ENCODE measurements around the gene HIVEP3. TPM values are rescaled to one million over a fixed set of nuclear protein-coding genes. Genes with fewer than 3 reads are reported as not detected.

HIVEP3 gene
- total RNA-seq, 5 donors from 2014 or later (not counting 1 experiment from before 2014, with no cell fraction given): 7.0 to 15.3 (median 8.8) TPM

- 79% methylated on average over 5 of the region's 6 CpGs for WGBS (ENCODE audit: insufficient coverage)
- no peaks in the 10 kb centered on the region for H3K9me3 Mint-ChIP-seq
- H3K36me3 Mint-ChIP-seq: peaks cover 8% of the 10 kb centered on the region
- no peaks in the 10 kb centered on the region for H3K27me3 ChIP-seq (replicated peaks in 1 of 2; ENCODE audit: control insufficient read depth in 2 of 2, extremely low read depth in 1 of 2, insufficient read depth in 2 of 2, low read length in 1 of 2)
- H3K9me3 ChIP-seq: no peaks in the 10 kb centered on the region
- no peak overlapping the region for H3K27ac Mint-ChIP-seq
- no peak overlapping the region for H3K4me3 Mint-ChIP-seq
- H3K4me1 ChIP-seq (ENCODE audit: control insufficient read depth in 1 of 2, extremely low read depth in 1 of 2, insufficient read depth in 2 of 2, low read length in 2 of 2): peaks cover 0 to 3% of the 10 kb centered on the region in 2 experiments
- no peaks in the 10 kb centered on the region for H3K27me3 Mint-ChIP-seq
- ATAC-seq (replicated peaks in 1 of 4) (no peak), DNase-seq (no peak)
- no peak overlapping the region for H3K27ac ChIP-seq (ENCODE audit: low read length)
- no peaks in the 10 kb centered on the region for H3K36me3 ChIP-seq (ENCODE audit: control insufficient read depth in 2 of 2, extremely low read depth in 1 of 2, insufficient read depth in 1 of 2, low read length in 1 of 2)
- no peak overlapping the region for H3K4me3 ChIP-seq (ENCODE audit: control insufficient read depth in 1 of 2, extremely low read depth in 1 of 2, low read length in 1 of 2)
- ChIA-PET POLR2A (no interaction called here), CTCF (no interaction called here)
- H3K4me1 Mint-ChIP-seq: peaks cover 6 to 8% (median 7%) of the 10 kb centered on the region in 3 donors
Observed at GRCh38 chr1:41838266-41838665, 80.5 kb downstream of the HIVEP3 start.

GRCh38 chr1:41837691-41838090 is 81.0 kb downstream of the HIVEP3 start:
- H3K4me1 Mint-ChIP-seq: peaks cover 6 to 8% (median 7%) of the 10 kb centered on the region in 3 donors
- Histone ChIP-seq H3K4me3 (ENCODE audit: control insufficient read depth in 1 of 2, extremely low read depth in 1 of 2, low read length in 1 of 2) (no peak overlapping the region), H3K36me3 (ENCODE audit: control insufficient read depth in 2 of 2, extremely low read depth in 1 of 2, insufficient read depth in 1 of 2, low read length in 1 of 2) (no peaks in the 10 kb centered on the region), H3K4me1 (ENCODE audit: control insufficient read depth in 1 of 2, extremely low read depth in 1 of 2, insufficient read depth in 2 of 2, low read length in 2 of 2) (peaks cover 0 to 3% of the 10 kb centered on the region in 2 experiments), H3K27ac (ENCODE audit: low read length) (no peak overlapping the region), H3K27me3 (replicated peaks in 1 of 2; ENCODE audit: control insufficient read depth in 2 of 2, extremely low read depth in 1 of 2, insufficient read depth in 2 of 2, low read length in 1 of 2) (no peaks in the 10 kb centered on the region), H3K9me3 (no peaks in the 10 kb centered on the region)
- H3K27me3 Mint-ChIP-seq: no peaks in the 10 kb centered on the region
- POLR2A ChIA-PET: no interaction called here
- no peaks in the 10 kb centered on the region for H3K9me3 Mint-ChIP-seq
- CTCF ChIA-PET: no interaction called here
- ATAC-seq (replicated peaks in 1 of 4): no peak
- DNase-seq: no peak
- no peak overlapping the region for H3K4me3 Mint-ChIP-seq
- peaks cover 8% of the 10 kb centered on the region for H3K36me3 Mint-ChIP-seq
- no CpG with 5 or more reads among the region's 1 CpG for WGBS (ENCODE audit: insufficient coverage)
- H3K27ac Mint-ChIP-seq: no peak overlapping the region

GRCh38 chr1:41835485-41835884 is 83.2 kb downstream of the HIVEP3 start:
- POLR2A ChIA-PET: no interaction called here
- 100% methylated on average over 3 of the region's 5 CpGs for WGBS (ENCODE audit: insufficient coverage)

GRCh38 chr1:41833519-41834000 is 85.2 kb downstream of the HIVEP3 start:
- Histone ChIP-seq H3K4me3 (ENCODE audit: control insufficient read depth in 1 of 2, extremely low read depth in 1 of 2, low read length in 1 of 2) (no peak overlapping the region), H3K27me3 (replicated peaks in 1 of 2; ENCODE audit: control insufficient read depth in 2 of 2, extremely low read depth in 1 of 2, insufficient read depth in 2 of 2, low read length in 1 of 2) (no peaks in the 10 kb centered on the region), H3K9me3 (no peaks in the 10 kb centered on the region), H3K36me3 (ENCODE audit: control insufficient read depth in 2 of 2, extremely low read depth in 1 of 2, insufficient read depth in 1 of 2, low read length in 1 of 2) (no peaks in the 10 kb centered on the region), H3K4me1 (ENCODE audit: control insufficient read depth in 1 of 2, extremely low read depth in 1 of 2, insufficient read depth in 2 of 2, low read length in 2 of 2) (no peaks in the 10 kb centered on the region), H3K27ac (ENCODE audit: low read length) (no peak overlapping the region)
- H3K27me3 Mint-ChIP-seq: no peaks in the 10 kb centered on the region
- H3K4me3 Mint-ChIP-seq: no peak overlapping the region
- peaks cover 4% of the 10 kb centered on the region for H3K36me3 Mint-ChIP-seq
- H3K9me3 Mint-ChIP-seq: no peaks in the 10 kb centered on the region
- no peaks in the 10 kb centered on the region for H3K4me1 Mint-ChIP-seq
- no peak for DNase-seq
- ATAC-seq (replicated peaks in 1 of 4): no peak
- no peak overlapping the region for H3K27ac Mint-ChIP-seq
- CTCF ChIA-PET: no interaction called here
- WGBS (ENCODE audit: insufficient coverage): 83% methylated on average over 1 of the region's 5 CpGs
- POLR2A ChIA-PET: no interaction called here

More at GRCh38 chr1:41835485-41835884, 83.2 kb downstream of the HIVEP3 start:
- no peaks in the 10 kb centered on the region for H3K9me3 ChIP-seq
- H3K27ac Mint-ChIP-seq: no peak overlapping the region
- no peaks in the 10 kb centered on the region for H3K27me3 Mint-ChIP-seq
- no peaks in the 10 kb centered on the region for H3K36me3 ChIP-seq (ENCODE audit: control insufficient read depth in 2 of 2, extremely low read depth in 1 of 2, insufficient read depth in 1 of 2, low read length in 1 of 2)
- no peaks in the 10 kb centered on the region for H3K4me1 Mint-ChIP-seq
- H3K9me3 Mint-ChIP-seq: no peaks in the 10 kb centered on the region
- H3K4me1 ChIP-seq (ENCODE audit: control insufficient read depth in 1 of 2, extremely low read depth in 1 of 2, insufficient read depth in 2 of 2, low read length in 2 of 2): no peaks in the 10 kb centered on the region
- H3K27me3 ChIP-seq (replicated peaks in 1 of 2; ENCODE audit: control insufficient read depth in 2 of 2, extremely low read depth in 1 of 2, insufficient read depth in 2 of 2, low read length in 1 of 2): no peaks in the 10 kb centered on the region
- H3K4me3 Mint-ChIP-seq: no peak overlapping the region
- H3K4me3 ChIP-seq (ENCODE audit: control insufficient read depth in 1 of 2, extremely low read depth in 1 of 2, low read length in 1 of 2): no peak overlapping the region
- peaks cover 4% of the 10 kb centered on the region for H3K36me3 Mint-ChIP-seq
- ATAC-seq (replicated peaks in 1 of 4) (no peak), DNase-seq (no peak)
- CTCF ChIA-PET: no interaction called here
- H3K27ac ChIP-seq (ENCODE audit: low read length): no peak overlapping the region

- 80% methylated on average over 1 of the region's 3 CpGs for WGBS (ENCODE audit: insufficient coverage)
- CTCF ChIA-PET: no interaction called here
- ATAC-seq (replicated peaks in 1 of 4): no peak
- Mint-ChIP-seq H3K27ac (no peak overlapping the region), H3K9me3 (no peaks in the 10 kb centered on the region), H3K27me3 (no peaks in the 10 kb centered on the region), H3K4me1 (no peaks in the 10 kb centered on the region), H3K4me3 (no peak overlapping the region), H3K36me3 (no peaks in the 10 kb centered on the region)
- Histone ChIP-seq H3K27me3 (replicated peaks in 1 of 2; ENCODE audit: control insufficient read depth in 2 of 2, extremely low read depth in 1 of 2, insufficient read depth in 2 of 2, low read length in 1 of 2) (no peaks in the 10 kb centered on the region), H3K4me1 (ENCODE audit: control insufficient read depth in 1 of 2, extremely low read depth in 1 of 2, insufficient read depth in 2 of 2, low read length in 2 of 2) (no peaks in the 10 kb centered on the region), H3K36me3 (ENCODE audit: control insufficient read depth in 2 of 2, extremely low read depth in 1 of 2, insufficient read depth in 1 of 2, low read length in 1 of 2) (no peaks in the 10 kb centered on the region), H3K27ac (ENCODE audit: low read length) (no peak overlapping the region), H3K9me3 (no peaks in the 10 kb centered on the region), H3K4me3 (ENCODE audit: control insufficient read depth in 1 of 2, extremely low read depth in 1 of 2, low read length in 1 of 2) (no peak overlapping the region)
- POLR2A ChIA-PET: no interaction called here
- DNase-seq: no peak
Observed at GRCh38 chr1:41830726-41831125, 88.0 kb downstream of the HIVEP3 start.

GRCh38 chr1:41827991-41828570 is 90.6 kb downstream of the HIVEP3 start:
- no peaks in the 10 kb centered on the region for H3K9me3 ChIP-seq
- H3K9me3 Mint-ChIP-seq: no peaks in the 10 kb centered on the region
- H3K4me1 Mint-ChIP-seq: no peaks in the 10 kb centered on the region
- 100% methylated on average over 2 of the region's 4 CpGs for WGBS (ENCODE audit: insufficient coverage)
- ChIA-PET POLR2A (no interaction called here), CTCF (no interaction called here)
- H3K4me3 Mint-ChIP-seq: no peak overlapping the region
- no peak overlapping the region for H3K27ac Mint-ChIP-seq
- H3K27me3 ChIP-seq (replicated peaks in 1 of 2; ENCODE audit: control insufficient read depth in 2 of 2, extremely low read depth in 1 of 2, insufficient read depth in 2 of 2, low read length in 1 of 2): no peaks in the 10 kb centered on the region
- DNase-seq: no peak
- H3K27me3 Mint-ChIP-seq: no peaks in the 10 kb centered on the region
- H3K4me3 ChIP-seq (ENCODE audit: control insufficient read depth in 1 of 2, extremely low read depth in 1 of 2, low read length in 1 of 2): no peak overlapping the region
- H3K36me3 ChIP-seq (ENCODE audit: control insufficient read depth in 2 of 2, extremely low read depth in 1 of 2, insufficient read depth in 1 of 2, low read length in 1 of 2): no peaks in the 10 kb centered on the region
- H3K36me3 Mint-ChIP-seq: no peaks in the 10 kb centered on the region
- ATAC-seq (replicated peaks in 1 of 4): no peak
- no peak overlapping the region for H3K27ac ChIP-seq (ENCODE audit: low read length)
- no peaks in the 10 kb centered on the region for H3K4me1 ChIP-seq (ENCODE audit: control insufficient read depth in 1 of 2, extremely low read depth in 1 of 2, insufficient read depth in 2 of 2, low read length in 2 of 2)

GRCh38 chr1:41823471-41823870 is 95.3 kb downstream of the HIVEP3 start:
- CTCF ChIA-PET: no interaction called here
- Histone ChIP-seq H3K4me1 (ENCODE audit: control insufficient read depth in 1 of 2, extremely low read depth in 1 of 2, insufficient read depth in 2 of 2, low read length in 2 of 2) (no peaks in the 10 kb centered on the region), H3K9me3 (no peaks in the 10 kb centered on the region), H3K27ac (ENCODE audit: low read length) (no peak overlapping the region), H3K27me3 (replicated peaks in 1 of 2; ENCODE audit: control insufficient read depth in 2 of 2, extremely low read depth in 1 of 2, insufficient read depth in 2 of 2, low read length in 1 of 2) (no peaks in the 10 kb centered on the region), H3K36me3 (ENCODE audit: control insufficient read depth in 2 of 2, extremely low read depth in 1 of 2, insufficient read depth in 1 of 2, low read length in 1 of 2) (no peaks in the 10 kb centered on the region), H3K4me3 (ENCODE audit: control insufficient read depth in 1 of 2, extremely low read depth in 1 of 2, low read length in 1 of 2) (no peak overlapping the region)
- Mint-ChIP-seq H3K4me1 (peaks cover 2 to 7% (median 6%) of the 10 kb centered on the region in 3 donors), H3K27ac (no peak overlapping the region), H3K36me3 (no peaks in the 10 kb centered on the region), H3K4me3 (no peak overlapping the region), H3K27me3 (no peaks in the 10 kb centered on the region), H3K9me3 (no peaks in the 10 kb centered on the region)
- ATAC-seq (replicated peaks in 1 of 4): no peak
- POLR2A ChIA-PET: no interaction called here
- no CpG with 5 or more reads among the region's 4 CpGs for WGBS (ENCODE audit: insufficient coverage)
- DNase-seq: no peak

Data from T-cell (primary cell).